ENCODE measurements around the gene CREB5. TPM values are rescaled to one million over a fixed set of nuclear protein-coding genes. Genes with fewer than 3 reads are reported as not detected.

The CREB5 gene
- total and polyA plus RNA-seq, 9 donors: 0.71 to 15.0 (median 2.7) TPM

GRCh38 chr7:28529755-28530154 lies 117.4 kb downstream of the CREB5 start:
- intact Hi-C loops (cut with DNase I): no loop called here
- WGBS, 3 donors: 87 to 92% (median 89%) methylated on average over 2 of the region's 2 CpGs
- no peak overlapping the region for H3K27ac ChIP-seq

GRCh38 chr7:28530175-28530802 lies 118.0 kb downstream of the CREB5 start:
- Histone ChIP-seq H3K36me3 (no peaks in the 10 kb centered on the region), H3K27me3 (no peaks in the 10 kb centered on the region), H3K9me3 (no peaks in the 10 kb centered on the region), H3K27ac (peak overlapping the region in 1 of 2 donors; percentile 47), H3K4me1 (ENCODE audit: insufficient read depth) (peaks cover 12% of the 10 kb centered on the region), H3K4me3 (no peak overlapping the region)
- DNase-seq: peak in 3 of 5 donors; percentile 32 to 45 (median 33)
- intact Hi-C loops (cut with DNase I): no loop called here
- WGBS, 3 donors: 13 to 37% (median 16%) methylated on average over 12 of the region's 12 CpGs
- TF ChIP-seq CTCF (IDR thresholded peaks at IDR 0.05) (no peak), EP300 (IDR thresholded peaks at IDR 0.05) (no peak), POLR2A (IDR thresholded peaks at IDR 0.05) (no peak)

More at GRCh38 chr7:28529755-28530154, 117.4 kb downstream of the CREB5 start:
- Histone ChIP-seq H3K4me1 (ENCODE audit: insufficient read depth) (peaks cover 12% of the 10 kb centered on the region), H3K9me3 (no peaks in the 10 kb centered on the region), H3K36me3 (no peaks in the 10 kb centered on the region), H3K27me3 (no peaks in the 10 kb centered on the region), H3K4me3 (no peak overlapping the region)
- DNase-seq: no peak
- no peak for TF ChIP-seq POLR2A (IDR thresholded peaks at IDR 0.05)
- TF ChIP-seq EP300 (IDR thresholded peaks at IDR 0.05): no peak

- WGBS, 3 donors: 4 to 17% (median 5%) methylated on average over 4 of the region's 4 CpGs
- Histone ChIP-seq H3K27me3 (no peaks in the 10 kb centered on the region), H3K36me3 (no peaks in the 10 kb centered on the region), H3K4me3 (no peak overlapping the region), H3K9me3 (no peaks in the 10 kb centered on the region), H3K4me1 (ENCODE audit: insufficient read depth) (peaks cover 12% of the 10 kb centered on the region), H3K27ac (peak overlapping the region in 1 of 2 donors; percentile 47)
- DNase-seq: no peak
- TF ChIP-seq POLR2A (IDR thresholded peaks at IDR 0.05) (no peak), EP300 (IDR thresholded peaks at IDR 0.05) (no peak), CTCF (IDR thresholded peaks at IDR 0.05) (no peak)
- intact Hi-C loops (cut with DNase I): no loop called here
These were observed 118.5 kb downstream of the CREB5 start for GRCh38 chr7:28530803-28531175.

GRCh38 chr7:28531291-28531690 lies 119.0 kb downstream of the CREB5 start:
- DNase-seq: no peak
- TF ChIP-seq EP300 (IDR thresholded peaks at IDR 0.05) (no peak), POLR2A (IDR thresholded peaks at IDR 0.05) (no peak), CTCF (IDR thresholded peaks at IDR 0.05) (no peak)
- WGBS, 3 donors: 75 to 87% (median 79%) methylated on average over 3 of the region's 3 CpGs
- H3K4me3 ChIP-seq: no peak overlapping the region
- no peaks in the 10 kb centered on the region for H3K27me3 ChIP-seq
- H3K27ac ChIP-seq: no peak overlapping the region
- no peaks in the 10 kb centered on the region for H3K9me3 ChIP-seq
- H3K36me3 ChIP-seq: no peaks in the 10 kb centered on the region
- H3K4me1 ChIP-seq (ENCODE audit: insufficient read depth): peaks cover 12% of the 10 kb centered on the region
- intact Hi-C loops (cut with DNase I): no loop called here

GRCh38 chr7:28532181-28532580 lies 119.9 kb downstream of the CREB5 start:
- intact Hi-C loops (cut with DNase I): no loop called here
- no peaks in the 10 kb centered on the region for H3K36me3 ChIP-seq
- no peaks in the 10 kb centered on the region for H3K9me3 ChIP-seq
- H3K27me3 ChIP-seq: no peaks in the 10 kb centered on the region
- TF ChIP-seq CTCF (IDR thresholded peaks at IDR 0.05) (no peak), POLR2A (IDR thresholded peaks at IDR 0.05) (no peak), EP300 (IDR thresholded peaks at IDR 0.05) (no peak)
- no peak overlapping the region for H3K4me3 ChIP-seq
- 94 to 97% (median 96%) methylated on average over 7 of the region's 7 CpGs for WGBS, 3 donors
- H3K27ac ChIP-seq: no peak overlapping the region
- peaks cover 12% of the 10 kb centered on the region for H3K4me1 ChIP-seq (ENCODE audit: insufficient read depth)
- no peak for DNase-seq

All from ovary (tissue), 9 donors.